Astrocyte of the hippocampus (primary cell): Measurements from ENCODE around the gene CTDNEP1.

Experiments
- DNase-seq: peaks from one replicate; pipeline ENCODE4 v3.0.0; 2011; ENCODE audit warnings: low read depth, low spot score

The CTDNEP1 gene

DNA sequence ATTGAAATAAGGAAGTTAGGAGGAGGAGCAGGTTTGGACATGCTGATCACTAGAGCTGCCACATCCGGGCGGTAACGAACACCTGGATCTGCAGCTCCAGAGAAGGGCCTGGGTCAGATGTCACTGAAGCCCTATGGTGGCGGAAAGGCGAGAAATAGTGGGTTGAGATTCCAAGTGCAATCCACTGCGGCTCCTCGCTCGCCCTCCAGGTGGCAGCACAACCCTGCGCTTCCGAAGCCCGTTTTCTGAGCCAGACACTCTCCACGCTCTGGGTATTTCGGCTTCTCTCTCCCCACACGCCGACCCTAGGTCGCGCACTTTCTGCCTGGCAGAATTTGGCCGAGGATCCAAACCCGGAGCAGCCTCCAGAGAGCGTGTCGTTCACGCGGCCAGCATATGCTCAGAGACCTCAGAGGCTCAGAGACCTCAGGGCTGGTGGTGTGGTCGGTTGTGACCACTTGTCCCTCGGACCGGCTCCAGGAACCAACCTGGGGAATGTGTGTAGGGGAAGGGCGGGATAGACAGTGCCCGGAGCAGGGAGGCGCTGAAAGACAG lies 29.1 kb upstream of the CTDNEP1 start:
- peak; percentile 89 for DNase-seq

DNA sequence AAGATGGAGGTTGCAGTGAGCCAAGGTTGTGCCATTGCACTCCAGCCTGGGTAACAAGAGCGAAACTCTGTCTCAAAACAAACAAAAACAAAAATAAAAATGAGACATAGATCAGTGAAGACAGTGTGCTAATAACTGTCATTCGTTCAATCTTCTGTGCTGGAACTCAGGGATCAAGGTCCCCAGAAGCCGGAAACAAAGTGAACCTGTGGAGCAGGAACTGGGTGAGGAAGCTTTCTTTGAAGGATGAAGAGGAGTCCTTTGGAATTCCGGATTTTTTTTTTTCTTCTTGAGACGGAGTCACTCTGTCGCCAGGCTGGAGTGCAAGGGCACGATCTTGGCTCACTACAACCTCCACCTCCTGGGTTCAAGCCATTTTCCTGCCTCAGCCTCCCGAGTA lies 27.9 kb upstream of the CTDNEP1 start:
- DNase-seq: no peak

DNA sequence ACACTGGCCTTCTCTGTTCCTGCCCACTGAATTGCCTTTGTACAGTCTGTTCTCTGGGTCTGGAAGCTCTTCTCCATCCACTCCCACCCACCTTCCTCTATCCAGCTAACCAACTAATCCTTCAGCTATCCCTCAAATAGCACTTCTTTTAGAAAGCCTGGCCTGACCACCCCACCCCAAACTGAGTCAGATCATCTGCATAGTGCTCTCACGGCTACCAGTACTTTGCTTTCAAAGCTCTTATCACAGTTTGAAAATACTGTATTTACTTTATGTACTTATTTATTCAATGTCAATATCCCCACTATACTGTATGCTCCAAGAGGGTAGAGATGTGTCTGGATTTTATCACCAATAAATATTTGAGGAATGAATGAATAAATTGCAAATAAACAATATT lies 15.2 kb upstream of the CTDNEP1 start:
- no peak for DNase-seq

DNA sequence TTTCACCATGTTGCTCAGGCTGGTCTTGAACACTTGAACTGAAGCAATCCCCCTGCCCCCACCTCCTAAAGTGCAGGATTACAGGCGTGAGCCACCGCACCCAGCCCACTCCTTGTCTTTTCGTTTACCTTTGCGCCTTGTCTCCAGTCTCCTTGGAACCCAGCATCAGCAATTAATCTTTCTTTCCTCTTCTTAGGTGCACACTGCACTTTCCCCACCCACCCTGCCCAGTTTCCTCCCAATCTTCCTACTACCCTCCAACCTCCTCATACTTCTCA lies 12.2 kb upstream of the CTDNEP1 start:
- no peak for DNase-seq

GRCh38 chr17:7262935-7263800 lies 11.6 kb upstream of the CTDNEP1 start:
- DNase-seq: no peak

GRCh38 chr17:7262192-7262934 lies 10.8 kb upstream of the CTDNEP1 start, which contains the start of gene CLDN7:
Gene CLDN7, minus strand, starts transcription at chr17:7262478. Its CDS starts 435 bp downstream, at chr17:7262043.
- no peak for DNase-seq

DNA sequence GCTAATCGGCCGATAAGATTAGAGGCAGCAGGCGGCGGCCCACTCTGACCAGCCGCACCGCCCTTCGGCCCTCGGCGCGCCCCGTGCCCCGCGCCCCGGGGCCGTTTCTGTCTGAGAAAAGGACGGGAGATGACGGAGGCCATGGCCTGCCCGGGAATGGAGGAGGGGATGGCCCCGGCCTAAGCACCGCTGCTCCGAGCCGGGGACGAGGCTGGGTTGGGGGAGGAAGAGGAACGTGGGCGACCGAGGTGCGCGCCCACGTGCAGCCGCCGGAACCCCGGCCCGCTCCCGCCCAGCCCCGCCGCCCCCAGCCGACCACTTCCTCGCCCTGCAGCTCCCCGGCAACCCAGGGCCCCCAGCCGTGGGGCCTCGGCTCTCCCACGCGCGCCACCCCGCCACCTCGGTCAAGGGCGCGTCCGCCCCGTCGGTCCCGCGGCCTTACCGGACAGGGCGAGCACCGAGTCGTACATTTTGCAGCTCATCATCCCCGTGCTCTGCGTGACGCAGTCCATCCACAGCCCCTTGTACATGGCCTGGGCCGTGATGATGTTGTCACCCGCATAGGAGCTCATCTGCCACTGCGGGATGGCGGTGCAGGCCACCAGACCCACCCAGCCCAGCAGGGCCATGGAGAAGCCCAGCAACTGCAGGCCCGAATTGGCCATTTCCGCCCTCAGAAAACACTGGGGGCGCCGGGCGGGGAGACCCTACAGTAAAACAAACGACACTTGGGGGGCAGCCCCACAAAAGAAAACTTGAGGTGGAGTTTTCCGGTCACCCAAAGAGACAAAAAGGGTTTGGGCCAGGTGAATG lies 10.1 kb upstream of the CTDNEP1 start:
- DNase-seq: no peak

DNA sequence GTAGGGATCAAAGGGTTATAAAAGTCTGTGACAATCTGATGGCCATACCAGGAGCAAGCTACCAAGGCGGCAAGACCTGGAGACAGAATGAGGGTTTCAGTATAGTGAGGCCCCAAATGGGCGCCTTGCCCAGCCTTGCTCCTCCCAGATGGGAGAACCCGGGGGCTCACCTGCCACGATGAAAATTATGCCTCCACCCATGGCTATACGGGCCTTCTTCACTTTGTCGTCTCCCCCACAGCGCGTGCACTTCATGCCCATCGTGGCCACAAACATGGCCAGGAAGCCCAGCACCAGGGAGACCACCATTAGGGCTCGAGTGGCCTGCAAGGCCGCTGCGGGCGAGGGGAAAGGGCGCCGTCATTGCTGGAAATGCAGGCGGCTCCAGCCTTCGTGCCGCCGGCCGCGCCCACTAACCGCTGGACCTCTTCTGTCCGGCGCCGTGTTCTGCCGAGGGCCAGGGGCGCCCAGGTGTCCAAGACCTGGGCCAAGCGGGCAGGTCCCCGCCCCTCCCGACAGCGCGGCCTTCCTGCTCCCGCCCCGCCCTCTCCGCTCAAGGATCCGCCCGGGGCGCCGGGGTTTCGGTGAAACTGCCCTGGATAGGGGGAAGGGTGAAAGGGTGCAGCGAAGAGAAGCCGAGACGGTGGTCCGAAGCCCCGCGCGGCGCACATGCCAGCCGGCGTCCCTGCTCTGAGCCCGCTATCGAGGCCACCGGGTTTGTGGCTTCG lies 9.3 kb upstream of the CTDNEP1 start:
- DNase-seq: peak; percentile 34

- no peak for DNase-seq
Observed at GRCh38 chr17:7260151-7260550, 8.6 kb upstream of the CTDNEP1 start.

- no peak for DNase-seq
Observed at GRCh38 chr17:7259555-7259889, 8.0 kb upstream of the CTDNEP1 start.

- no peak for DNase-seq
Observed at GRCh38 chr17:7258731-7259554, 7.4 kb upstream of the CTDNEP1 start.

GRCh38 chr17:7256766-7257456 lies 5.4 kb upstream of the CTDNEP1 start:
- no peak for DNase-seq

DNA sequence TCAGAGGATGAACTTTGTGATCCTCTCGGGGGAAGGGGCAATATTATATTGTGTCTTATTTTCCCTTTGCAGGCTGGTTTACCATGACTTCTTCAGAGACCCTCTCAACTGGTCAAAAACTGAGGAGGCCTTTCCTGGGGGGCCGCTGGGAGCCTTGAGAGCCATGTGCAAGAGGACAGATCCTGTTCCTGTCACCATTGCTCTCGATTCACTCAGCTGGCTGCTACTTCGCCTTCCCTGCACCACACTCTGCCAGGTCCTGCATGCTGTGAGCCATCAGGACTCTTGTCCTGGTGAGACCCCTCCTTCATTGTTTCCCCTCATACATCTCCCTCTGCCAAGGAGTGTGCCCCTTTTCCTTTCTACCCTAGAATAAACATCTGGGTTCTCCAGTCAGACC lies 3.0 kb upstream of the CTDNEP1 start:
- no peak for DNase-seq

DNA sequence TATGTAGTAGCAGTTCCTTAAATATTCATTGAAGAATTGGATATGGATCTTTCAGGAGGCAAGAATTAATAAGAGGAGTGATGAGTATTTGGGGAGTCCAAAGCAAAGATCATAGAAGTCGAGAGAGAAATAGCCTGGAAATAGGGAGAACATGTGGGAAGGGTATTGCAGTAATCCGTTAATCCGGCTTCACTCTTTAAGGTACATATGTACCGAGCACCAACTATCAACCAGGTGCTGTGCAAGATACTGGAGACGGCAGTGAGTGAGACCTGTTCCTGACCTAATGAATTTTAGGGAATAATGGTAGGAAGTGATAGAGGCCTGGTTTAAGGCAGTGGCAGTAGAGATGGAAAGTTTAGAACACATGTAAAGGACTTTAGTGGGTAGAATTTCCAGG lies 1.5 kb upstream of the CTDNEP1 start:
- no peak for DNase-seq

- peak; percentile 97 for DNase-seq
Observed at GRCh38 chr17:7252176-7253043, 876 bp upstream of the CTDNEP1 start, which contains the start of gene ELP5. Gene ELP5, plus strand, starts transcription at chr17:7252215. Its CDS starts 336 bp downstream, at chr17:7252551.

GRCh38 chr17:7250695-7251627 lies 573 bp downstream of the CTDNEP1 start:
- DNase-seq: peak; percentile 36

GRCh38 chr17:7249830-7250229 lies 1.7 kb downstream of the CTDNEP1 start:
- DNase-seq: no peak

DNA sequence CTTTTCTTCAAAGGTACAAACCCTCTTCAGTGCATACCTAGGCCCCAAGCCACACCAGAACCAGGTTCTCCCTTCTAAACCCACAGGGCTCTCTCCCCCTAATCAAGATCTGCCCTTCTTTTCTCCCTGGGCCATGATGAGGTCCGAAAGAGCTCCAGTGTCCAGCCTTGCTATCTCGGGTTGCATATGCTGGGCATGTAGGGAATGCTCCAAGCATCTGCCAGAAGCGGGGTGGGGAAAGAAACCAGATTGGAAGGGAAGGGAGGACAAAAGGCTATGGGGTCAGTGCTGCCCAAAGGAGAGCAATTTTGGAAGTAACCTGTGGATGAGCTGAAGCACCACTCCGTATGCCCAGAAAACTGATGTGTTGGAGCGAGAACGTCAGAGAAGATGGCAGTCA lies 2.3 kb downstream of the CTDNEP1 start:
- no peak for DNase-seq
